IgD-negative memory B cell (primary cell): ENCODE results near the gene FBXO8. TPM values are rescaled to one million over a fixed set of nuclear protein-coding genes. Genes with fewer than 3 reads are reported as not detected.

Experiments used
- H3K27ac Mint-ChIP-seq, 3 donors: one replicate each; pipeline ENCODE4 v1.8.0; 2020 to 2022; ENCODE audit warnings: mild to moderate bottlenecking in 3 of 3, mixed read lengths in 3 of 3, moderate library complexity in 1 of 3
- H3K27me3 Mint-ChIP-seq: one replicate; pipeline ENCODE4 v1.8.0; 2021; ENCODE audit warnings: mixed read lengths
- H3K36me3 Mint-ChIP-seq: one replicate; pipeline ENCODE4 v1.8.0; 2020; ENCODE audit warnings: mild to moderate bottlenecking, mixed read lengths
- H3K4me1 Mint-ChIP-seq, 3 donors: one replicate each; pipeline ENCODE4 v1.8.0; 2020 to 2022; ENCODE audit warnings: mixed read lengths in 3 of 3, mild to moderate bottlenecking in 1 of 3
- H3K4me3 Mint-ChIP-seq, 4 donors: one replicate each; pipeline ENCODE4 v1.8.0; 2020 to 2022; ENCODE audit warnings: mild to moderate bottlenecking in 4 of 4, mixed read lengths in 4 of 4, moderate library complexity in 3 of 4
- H3K9me3 Mint-ChIP-seq, 3 donors: one replicate each; pipeline ENCODE4 v1.8.0; 2020 to 2021; ENCODE audit warnings: mixed read lengths in 3 of 3, mild to moderate bottlenecking in 1 of 3
- polyA plus RNA-seq: library from polyadenylated mRNA; unstranded; fragments of 300-500 nt; fragmentation: Illumina TruSeq; gene quantifications from one replicate; pipeline ENCODE4 v1.2.3, GENCODE V29; 2021

FBXO8 gene
- polyA plus RNA-seq, 1 donor from 2014 or later = 16.0 TPM

DNA sequence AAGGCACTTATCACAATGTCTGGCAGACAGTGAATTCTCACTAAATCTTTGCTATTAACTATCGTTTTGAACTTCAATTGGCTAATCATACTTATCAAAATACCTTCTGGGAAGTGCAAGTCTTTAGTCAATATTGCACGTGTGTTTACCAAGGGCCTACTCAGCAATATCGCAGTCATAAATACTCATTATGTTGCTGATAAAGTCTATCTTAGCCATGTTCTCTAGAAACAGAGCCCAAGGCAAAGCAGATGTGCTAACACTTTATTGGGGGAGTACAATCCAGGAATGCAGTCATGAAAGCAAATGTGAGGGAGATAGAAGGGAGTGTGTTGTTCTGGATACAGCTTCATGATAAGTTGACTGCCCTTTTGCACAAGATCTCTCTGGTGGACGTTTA lies 90.5 kb downstream of the FBXO8 start:
- H3K4me1 Mint-ChIP-seq = no peaks in the 10 kb centered on the region
- no peak overlapping the region for H3K27ac Mint-ChIP-seq
- H3K27me3 Mint-ChIP-seq = no peaks in the 10 kb centered on the region
- H3K4me3 Mint-ChIP-seq = no peak overlapping the region
- no peaks in the 10 kb centered on the region for H3K9me3 Mint-ChIP-seq
- H3K36me3 Mint-ChIP-seq = peaks cover 3% of the 10 kb centered on the region

DNA sequence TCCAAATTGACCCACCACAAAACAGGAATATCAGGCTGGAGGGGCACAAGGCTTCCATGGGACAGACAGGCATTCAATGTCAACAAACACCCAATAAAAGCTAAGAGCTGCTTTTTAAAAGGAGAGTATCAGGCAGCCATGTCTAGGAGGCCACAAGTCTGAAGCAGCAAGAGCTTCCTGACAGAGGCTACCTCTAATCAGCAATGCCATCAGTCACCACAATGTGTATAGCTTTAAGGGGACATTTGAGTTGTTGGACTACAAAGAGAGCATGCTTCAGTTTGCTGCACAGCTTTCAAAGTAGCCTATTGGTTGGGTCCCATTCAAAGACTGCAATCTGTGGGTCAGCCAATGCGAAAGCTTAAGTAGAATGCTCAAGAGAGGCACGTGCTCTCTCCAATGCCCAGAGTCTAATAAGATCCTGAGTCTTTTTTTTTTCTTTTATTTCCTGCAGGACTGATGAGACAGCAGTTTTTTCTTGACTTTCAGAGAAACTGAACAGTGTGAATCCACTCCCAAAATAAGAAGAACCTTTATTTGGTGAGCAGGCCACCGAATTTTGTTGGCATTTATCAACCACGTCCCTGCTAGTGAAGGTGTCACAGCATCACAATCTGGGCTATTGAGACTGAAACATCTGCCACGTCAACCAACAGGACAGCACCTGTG lies 92.5 kb downstream of the FBXO8 start:
- no peaks in the 10 kb centered on the region for H3K27me3 Mint-ChIP-seq
- H3K36me3 Mint-ChIP-seq = peaks cover 3% of the 10 kb centered on the region
- no peak overlapping the region for H3K4me3 Mint-ChIP-seq
- peaks cover 0 to 1% (median 0%) of the 10 kb centered on the region in 3 donors for H3K4me1 Mint-ChIP-seq
- no peaks in the 10 kb centered on the region for H3K9me3 Mint-ChIP-seq
- H3K27ac Mint-ChIP-seq = no peak overlapping the region

DNA sequence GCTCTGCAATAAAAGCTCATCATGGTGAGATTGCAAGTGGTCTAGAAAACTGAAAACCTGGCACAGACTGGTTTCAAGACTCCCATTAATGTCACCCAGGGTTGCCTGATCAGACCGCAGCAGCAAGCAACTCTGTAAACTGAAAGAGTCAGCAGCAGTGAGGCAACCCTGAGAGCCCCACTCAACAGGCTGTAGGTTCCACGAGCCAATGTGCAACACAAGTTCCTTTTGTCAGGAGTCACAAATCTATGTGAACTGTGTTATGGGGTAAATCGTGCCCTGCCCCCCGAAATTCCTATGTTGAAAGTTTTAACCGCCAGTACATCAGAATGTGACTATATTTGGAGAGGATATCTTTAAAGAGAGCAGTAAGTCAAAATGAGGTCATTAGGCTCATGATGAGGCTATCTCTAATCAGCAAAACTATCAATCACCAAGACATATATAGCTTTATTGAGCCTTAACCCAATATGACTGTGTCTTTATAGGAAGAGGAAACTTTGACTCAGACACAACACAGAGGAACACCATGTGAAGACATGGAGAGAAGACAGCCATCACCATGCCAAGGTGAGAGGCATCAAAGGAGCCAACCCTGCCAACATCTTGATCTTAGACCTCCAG lies 94.0 kb downstream of the FBXO8 start:
- H3K36me3 Mint-ChIP-seq = no peaks in the 10 kb centered on the region
- peaks cover 0 to 1% (median 0%) of the 10 kb centered on the region in 3 donors for H3K4me1 Mint-ChIP-seq
- no peak overlapping the region for H3K27ac Mint-ChIP-seq
- H3K27me3 Mint-ChIP-seq = no peaks in the 10 kb centered on the region
- H3K4me3 Mint-ChIP-seq = no peak overlapping the region
- no peaks in the 10 kb centered on the region for H3K9me3 Mint-ChIP-seq

Other genes starting within 250 kb of the FBXO8 start
- gene CEP44, start 244 bp upstream of the FBXO8 start, polyA plus RNA-seq = 9.9 TPM
- gene HPGD, start 238.8 kb upstream of the FBXO8 start, polyA plus RNA-seq = 2.3 TPM